Pancreas (tissue), 10 donors: ENCODE data around the gene RNF141. TPM values are rescaled to one million over a fixed set of nuclear protein-coding genes. Genes with fewer than 3 reads are reported as not detected.

Experiments used
- ATAC-seq, 4 donors: fragments of 200-7000 bp; cut with Tn5 transposase; one replicate each; pipeline versions ENCODE4 v1.8.0 to v1.9.1; 2020; ENCODE audit warnings: mild to moderate bottlenecking in 4 of 4, moderate library complexity in 4 of 4
- DNase-seq, 6 donors: peaks; one replicate each; pipeline ENCODE4 v3.0.0-alpha.2; 2020
- FAIRE-seq: peaks from 2 replicates; lab custom pipeline; 2012; peaks lifted over from hg19 to GRCh38; lab: Jason Lieb, UNC
- H3K27ac ChIP-seq, 4 donors: fragments of 200-600 bp; sonication (generic); 1 replicate in 3 of 4; 2 replicates in 1 of 4; pipeline versions ENCODE4 v1.5.0 to v1.8.0; 2020
- H3K27me3 ChIP-seq, 4 donors: fragments of 200-600 bp; one replicate each; pipeline ENCODE4 v1.8.0; 2021
- H3K36me3 ChIP-seq, 3 donors: fragments of 200-600 bp; sonication (generic) in 1 of 3; one replicate each; pipeline versions ENCODE4 v1.5.0 to v1.8.0; 2020 to 2021
- H3K4me1 ChIP-seq, 3 donors: fragments of 200-600 bp; one replicate each; pipeline ENCODE4 v1.8.0; 2021
- H3K4me3 ChIP-seq, 4 donors: fragments of 200-600 bp; sonication (generic) in 2 of 4; one replicate each; pipeline versions ENCODE4 v1.5.0 to v1.8.0; 2020 to 2021
- H3K9me3 ChIP-seq, 4 donors: fragments of 200-600 bp; one replicate each; pipeline ENCODE4 v1.8.0; 2021
- CTCF ChIP-seq, 4 donors: fragments of 200-600 bp; sonication (generic) in 3 of 4; IDR thresholded peaks; one replicate each; pipeline versions ENCODE4 v1.5.0 to v1.8.0; 2021; ENCODE audit warnings: antibody characterized with exemption in 4 of 4
- WGBS, 2 donors: extraction: QIAGEN DNeasy Blood & Tissue Kit; methylation state at CpG; one replicate each; pipeline ENCODE4 v1.1.7; 2013; 5-methylcytosine and 5-hydroxymethylcytosine counted together
- intact Hi-C, 3 donors: fragments of 100-400 bp; cut with DNase I; formaldehyde crosslinking; loops; one replicate each; pipeline versions ENCODE4 v1.11.1 to v1.14.2; 2022
- polyA plus RNA-seq, 2 donors: library from polyadenylated mRNA; stranded (reverse); fragments of 200-250 nt; gene quantifications; one replicate each; pipeline ENCODE4 v1.2.3, GENCODE V29; 2013
- total RNA-seq, 6 donors: library from RNA; stranded (reverse); fragmentation: NEBNext Ultra II Directional in 4 of 6; extraction: Animal tissue kit (Norgen Biotek cat#: 25700) in 4 of 6; gene quantifications; one replicate each; pipeline versions ENCODE4 v1.2.1 to v1.2.4, GENCODE V29; 2021 to 2023
- donor health status: healthy with polysubstance abuse.
- donor health status: DM: no; HTN: no; CAD: no; lungs with moderate emphysema.
- donor health status: DM: no; HTN: no; CAD: no.
- donor health status: control.
- donor health status: control.
- donor health status: Bipolar disorder and iron deficiency.
- donor health status: DM: yes; HTN: yes; CAD: no.
- donor health status: DM: no; HTN: no; CAD: no.
- donor health status: DM: no; HTN: no; CAD: no.
- donor health status: DM: yes; HTN: yes; CAD: no.

The RNF141 gene
- total and polyA plus RNA-seq, 8 donors = 4.4 to 21.5 (median 15.4) TPM

- Histone ChIP-seq H3K4me1 (no peaks in the 10 kb centered on the region), H3K27me3 (no peaks in the 10 kb centered on the region), H3K4me3 (no peak overlapping the region), H3K9me3 (no peaks in the 10 kb centered on the region), H3K27ac (no peak overlapping the region), H3K36me3 (no peaks in the 10 kb centered on the region)
- ATAC-seq = no peak
- no peak for FAIRE-seq
- TF ChIP-seq CTCF (IDR thresholded peaks at IDR 0.05) = no peak
- 72 to 74% methylated on average over 3 of the region's 3 CpGs for WGBS, 2 donors
- intact Hi-C loops = no loop called here
- DNase-seq = no peak
Measured at GRCh38 chr11:10575346-10576034, 34.5 kb upstream of the RNF141 start.

GRCh38 chr11:10573556-10573955 lies 32.6 kb upstream of the RNF141 start:
- no peaks in the 10 kb centered on the region for H3K4me1 ChIP-seq
- H3K27ac ChIP-seq = no peak overlapping the region
- DNase-seq = no peak
- H3K4me3 ChIP-seq = no peak overlapping the region
- H3K36me3 ChIP-seq = no peaks in the 10 kb centered on the region
- TF ChIP-seq CTCF (IDR thresholded peaks at IDR 0.05) = no peak
- 66 to 70% methylated on average over 3 of the region's 3 CpGs for WGBS, 2 donors
- intact Hi-C loops = no loop called here
- no peak for FAIRE-seq
- H3K27me3 ChIP-seq = no peaks in the 10 kb centered on the region
- no peaks in the 10 kb centered on the region for H3K9me3 ChIP-seq
- ATAC-seq = no peak

GRCh38 chr11:10573028-10573427 lies 32.0 kb upstream of the RNF141 start:
- Histone ChIP-seq H3K9me3 (no peaks in the 10 kb centered on the region), H3K4me1 (no peaks in the 10 kb centered on the region), H3K4me3 (no peak overlapping the region), H3K27me3 (no peaks in the 10 kb centered on the region), H3K27ac (no peak overlapping the region), H3K36me3 (no peaks in the 10 kb centered on the region)
- no peak for ATAC-seq
- TF ChIP-seq CTCF (IDR thresholded peaks at IDR 0.05) = no peak
- no peak for DNase-seq
- no peak for FAIRE-seq
- intact Hi-C loops = no loop called here

GRCh38 chr11:10572533-10572932 lies 31.5 kb upstream of the RNF141 start:
- DNase-seq (no peak), FAIRE-seq (no peak), ATAC-seq (no peak)
- H3K4me1 ChIP-seq = no peaks in the 10 kb centered on the region
- H3K27me3 ChIP-seq = no peaks in the 10 kb centered on the region
- no peak overlapping the region for H3K27ac ChIP-seq
- TF ChIP-seq CTCF (IDR thresholded peaks at IDR 0.05) = no peak
- WGBS, 2 donors = 75 to 91% methylated on average over 2 of the region's 2 CpGs
- H3K36me3 ChIP-seq = no peaks in the 10 kb centered on the region
- no peak overlapping the region for H3K4me3 ChIP-seq
- intact Hi-C loops = no loop called here
- no peaks in the 10 kb centered on the region for H3K9me3 ChIP-seq

- Histone ChIP-seq H3K27ac (no peak within 1 kb of the TSS), H3K4me3 (no peak within 1 kb of the TSS), H3K9me3 (no peaks in the 10 kb centered on the region), H3K36me3 (no peaks in the 10 kb centered on the region), H3K4me1 (no peaks in the 10 kb centered on the region), H3K27me3 (no peaks in the 10 kb centered on the region)
- no peak for FAIRE-seq
- DNase-seq = peak in 2 of 6 donors; percentile 20 to 60
- ATAC-seq = peak; percentile 83 to 93 (median 86)
- TF ChIP-seq CTCF (IDR thresholded peaks at IDR 0.05) = no peak
- intact Hi-C loops = no loop called here
- WGBS, 2 donors = 26 to 32% methylated on average over 7 of the region's 7 CpGs
Measured at GRCh38 chr11:10568486-10568941, 27.5 kb upstream of the RNF141 start, which contains the start of gene LYVE1. Gene LYVE1, minus strand, starts transcription at chr11:10568665. Its CDS starts 133 bp downstream, at chr11:10568532.
